ENCODE measurements around the gene OTC. TPM values are rescaled to one million over a fixed set of nuclear protein-coding genes. Genes with fewer than 3 reads are reported as not detected.

OTC gene
- total RNA-seq, 2 donors from 2014 or later: 2.6 to 10.2 TPM

GRCh38 chrX:38400389-38400910 is 48.0 kb downstream of the OTC start:
- intact Hi-C loops (cut with DNase I): no loop called here
- Histone ChIP-seq H3K9ac (ENCODE audit: low read depth in 2 of 2, low read length in 2 of 2) (no peak overlapping the region), H3K9me3 (no peaks in the 10 kb centered on the region), H3K4me1 (no peaks in the 10 kb centered on the region), H3K4me3 (no peak overlapping the region), H3K27ac (no peak overlapping the region), H3K27me3 (no peaks in the 10 kb centered on the region), H3K36me3 (no peaks in the 10 kb centered on the region)
- DNase-seq: no peak
- TF ChIP-seq, protein P1, sequence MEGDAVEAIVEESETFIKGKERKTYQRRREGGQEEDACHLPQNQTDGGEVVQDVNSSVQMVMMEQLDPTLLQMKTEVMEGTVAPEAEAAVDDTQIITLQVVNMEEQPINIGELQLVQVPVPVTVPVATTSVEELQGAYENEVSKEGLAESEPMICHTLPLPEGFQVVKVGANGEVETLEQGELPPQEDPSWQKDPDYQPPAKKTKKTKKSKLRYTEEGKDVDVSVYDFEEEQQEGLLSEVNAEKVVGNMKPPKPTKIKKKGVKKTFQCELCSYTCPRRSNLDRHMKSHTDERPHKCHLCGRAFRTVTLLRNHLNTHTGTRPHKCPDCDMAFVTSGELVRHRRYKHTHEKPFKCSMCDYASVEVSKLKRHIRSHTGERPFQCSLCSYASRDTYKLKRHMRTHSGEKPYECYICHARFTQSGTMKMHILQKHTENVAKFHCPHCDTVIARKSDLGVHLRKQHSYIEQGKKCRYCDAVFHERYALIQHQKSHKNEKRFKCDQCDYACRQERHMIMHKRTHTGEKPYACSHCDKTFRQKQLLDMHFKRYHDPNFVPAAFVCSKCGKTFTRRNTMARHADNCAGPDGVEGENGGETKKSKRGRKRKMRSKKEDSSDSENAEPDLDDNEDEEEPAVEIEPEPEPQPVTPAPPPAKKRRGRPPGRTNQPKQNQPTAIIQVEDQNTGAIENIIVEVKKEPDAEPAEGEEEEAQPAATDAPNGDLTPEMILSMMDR (IDR thresholded peaks at IDR 0.05): no peak

DNA sequence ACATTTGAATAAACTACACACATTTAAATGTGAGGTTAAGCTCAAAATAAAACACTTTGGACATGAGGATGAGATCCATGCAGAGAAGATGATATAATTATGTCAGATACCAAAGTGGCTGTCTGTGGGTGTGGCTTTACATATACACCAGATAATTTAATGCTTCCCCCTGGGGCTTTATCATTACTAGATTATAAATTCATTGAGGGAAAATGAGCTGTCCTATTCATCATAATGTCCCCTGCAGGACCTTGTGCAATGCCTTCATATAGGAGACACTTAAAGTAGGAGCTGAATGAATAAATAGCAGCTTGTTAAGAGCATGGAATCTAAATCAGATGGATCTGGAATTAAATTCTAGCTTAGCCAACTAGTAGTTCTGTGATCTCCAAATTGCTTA is 49.7 kb downstream of the OTC start:
- no peaks in the 10 kb centered on the region for H3K36me3 ChIP-seq
- no peaks in the 10 kb centered on the region for H3K9me3 ChIP-seq
- no peak overlapping the region for H3K4me3 ChIP-seq
- no peaks in the 10 kb centered on the region for H3K27me3 ChIP-seq
- H3K9ac ChIP-seq (ENCODE audit: low read depth in 2 of 2, low read length in 2 of 2): no peak overlapping the region
- intact Hi-C loops (cut with DNase I): no loop called here
- TF ChIP-seq, protein P1 (IDR thresholded peaks at IDR 0.05): no peak
- DNase-seq: no peak
- H3K27ac ChIP-seq: no peak overlapping the region
- H3K4me1 ChIP-seq: no peaks in the 10 kb centered on the region

- Histone ChIP-seq H3K27me3 (no peaks in the 10 kb centered on the region), H3K36me3 (no peaks in the 10 kb centered on the region), H3K4me3 (no peak overlapping the region), H3K27ac (no peak overlapping the region), H3K4me1 (no peaks in the 10 kb centered on the region), H3K9me3 (no peaks in the 10 kb centered on the region), H3K9ac (ENCODE audit: low read depth in 2 of 2, low read length in 2 of 2) (no peak overlapping the region)
- intact Hi-C loops (cut with DNase I): no loop called here
- TF ChIP-seq, protein P1 (IDR thresholded peaks at IDR 0.05): no peak
- DNase-seq: no peak
Measured at GRCh38 chrX:38403834-38404233, 51.4 kb downstream of the OTC start.

GRCh38 chrX:38407126-38407525 is 54.7 kb downstream of the OTC start:
- DNase-seq: no peak
- no peaks in the 10 kb centered on the region for H3K9me3 ChIP-seq
- TF ChIP-seq, protein P1 (IDR thresholded peaks at IDR 0.05): no peak

GRCh38 chrX:38409289-38409688 is 56.9 kb downstream of the OTC start:
- no peak overlapping the region for H3K4me3 ChIP-seq
- no peaks in the 10 kb centered on the region for H3K4me1 ChIP-seq
- TF ChIP-seq, protein P1 (IDR thresholded peaks at IDR 0.05): no peak
- intact Hi-C loops (cut with DNase I): no loop called here
- H3K9me3 ChIP-seq: no peaks in the 10 kb centered on the region
- H3K27ac ChIP-seq: no peak overlapping the region
- no peaks in the 10 kb centered on the region for H3K27me3 ChIP-seq
- H3K36me3 ChIP-seq: no peaks in the 10 kb centered on the region
- no peak overlapping the region for H3K9ac ChIP-seq (ENCODE audit: low read depth in 2 of 2, low read length in 2 of 2)
- DNase-seq: no peak

More at GRCh38 chrX:38407126-38407525, 54.7 kb downstream of the OTC start:
- no peaks in the 10 kb centered on the region for H3K27me3 ChIP-seq
- no peak overlapping the region for H3K4me3 ChIP-seq
- H3K36me3 ChIP-seq: no peaks in the 10 kb centered on the region
- intact Hi-C loops (cut with DNase I): no loop called here
- no peak overlapping the region for H3K9ac ChIP-seq (ENCODE audit: low read depth in 2 of 2, low read length in 2 of 2)
- no peak overlapping the region for H3K27ac ChIP-seq
- no peaks in the 10 kb centered on the region for H3K4me1 ChIP-seq

All from colonic mucosa (tissue), 4 donors.